Measurements from ENCODE around the gene KNOP1. TPM values are rescaled to one million over a fixed set of nuclear protein-coding genes. Genes with fewer than 3 reads are reported as not detected.

The KNOP1 gene
- total and polyA plus RNA-seq, 2 donors (not counting 3 experiments of a cell fraction or from before 2014, with no cell fraction given) = 6.7 to 33.5 TPM

- dilution Hi-C loops (cut with MboI; ENCODE audit: extremely low pct_ligation_motif_present, low sequenced_read_pairs) (no loop called here), intact Hi-C loops (cut with micrococcal nuclease) (no loop called here)
- BruUV-seq (replicated peaks) = no TSS peak
- no peak overlapping the region for H2AFZ ChIP-seq (ENCODE audit: low read depth, low read length)
- no peaks in the 10 kb centered on the region for H3K27me3 ChIP-seq (ENCODE audit: control insufficient read depth in 2 of 2, insufficient read depth in 2 of 2, low read length in 2 of 2)
- no peaks in the 10 kb centered on the region for H3K9me3 ChIP-seq (replicated peaks; ENCODE audit: control insufficient read depth, insufficient read depth, low read length)
- DNase-seq (ENCODE audit: low read depth, low spot score) = no peak
- CTCF ChIA-PET = no interaction called here
- no peaks in the 10 kb centered on the region for H4K20me1 ChIP-seq (replicated peaks; ENCODE audit: control insufficient read depth, extremely low read depth, insufficient read depth, low read length)
- no peak for TF ChIP-seq POLR2A (IDR thresholded peaks at IDR 0.05; ENCODE audit: low read depth, low read length)
- no peak for TF ChIP-seq JUN (IDR thresholded peaks at IDR 0.05; ENCODE audit: borderline replicate concordance, insufficient read depth, insufficient read length, low read depth)
- TF ChIP-seq CTCF (IDR thresholded peaks at IDR 0.05; ENCODE audit: extremely low read depth in 1 of 2, insufficient read depth in 1 of 2, low read depth in 1 of 2, low read length in 2 of 2) = no peak
- no peak for TF ChIP-seq EZH2 (IDR thresholded peaks at IDR 0.05; ENCODE audit: borderline replicate concordance, low read depth, low read length, severe bottlenecking)
- no peak for TF ChIP-seq FOS (IDR thresholded peaks at IDR 0.05; ENCODE audit: borderline replicate concordance, insufficient read depth, low read length)
- no peak for TF ChIP-seq MYC (IDR thresholded peaks at IDR 0.05; ENCODE audit: low read depth, low read length)
- TF ChIP-seq POLR2AphosphoS5 (IDR thresholded peaks at IDR 0.05; ENCODE audit: insufficient read depth, low read depth, low read length) = no peak
- no peak for TF ChIP-seq GATA2 (IDR thresholded peaks at IDR 0.05; ENCODE audit: insufficient read depth, insufficient read length, low read depth, low read length)
- TF ChIP-seq MAX (IDR thresholded peaks at IDR 0.05; ENCODE audit: insufficient read depth, insufficient read length) = no peak
- no peak for FAIRE-seq
- H3K4me3 ChIP-seq (replicated peaks in 1 of 3; ENCODE audit: insufficient read depth in 1 of 3, low read depth in 1 of 3, low read length in 3 of 3) = no peak overlapping the region
- no peak overlapping the region for H3K27ac ChIP-seq (ENCODE audit: insufficient read depth, low read depth, low read length)
- no peaks in the 10 kb centered on the region for H3K4me1 ChIP-seq (ENCODE audit: control insufficient read depth, extremely low read depth, insufficient read depth, low read length)
- peaks cover 6 to 16% of the 10 kb centered on the region in 2 experiments for H3K36me3 ChIP-seq (ENCODE audit: control insufficient read depth in 2 of 2, extremely low read depth in 1 of 2, insufficient read depth in 2 of 2, low read length in 2 of 2)
- POLR2A ChIA-PET = no interaction called here
- H3K4me2 ChIP-seq (ENCODE audit: insufficient read depth, low read length) = no peak overlapping the region
- no peaks in the 10 kb centered on the region for H3K9me1 ChIP-seq (replicated peaks; ENCODE audit: control insufficient read depth, extremely low read depth, insufficient read depth, low read length)
- H3K9ac ChIP-seq (replicated peaks; ENCODE audit: extremely low read depth, insufficient read depth, low read length) = no peak overlapping the region
- H3K79me2 ChIP-seq (ENCODE audit: control insufficient read depth, insufficient read depth, low read length) = no peaks in the 10 kb centered on the region
These were observed 32.9 kb downstream of the KNOP1 start for GRCh38 chr16:19685176-19685575.

Data from endothelial cell of umbilical vein (primary cell).